HEK293 (cell line): ENCODE measurements around the gene MRPS31.

Experiments
- CTCF ChIA-PET: fragments of 350-600 bp; formaldehyde crosslinking; extraction: SDS; loops from one replicate; lab custom pipeline; 2021; ENCODE audit warnings: antibody characterized with exemption; lab: Yijun Ruan, JAX
- POLR2A ChIA-PET: fragments of 300-600 bp; formaldehyde crosslinking; extraction: SDS; loops from one replicate; lab custom pipeline; 2020; ENCODE audit warnings: antibody characterized with exemption, inconsistent platforms; lab: Yijun Ruan, JAX
- H3K27ac ChIP-seq: fragments of 200-500 bp; sonication (Bioruptor generic); 2 replicates; pipeline ENCODE4 v1.5.1; 2014; ENCODE audit warnings: low read depth, low read length, control low read depth, inconsistent platforms; ENCODE audit errors: extremely low read depth
- H3K36me3 ChIP-seq, 2 experiments: fragments of 200-500 bp in 1 of 2; sonication (Bioruptor generic) in 1 of 2; 1 replicate in 1 of 2; 2 replicates in 1 of 2; pipeline ENCODE4 v1.5.1; 2014 to 2017; ENCODE audit warnings: inconsistent platforms in 2 of 2, low read length in 2 of 2; ENCODE audit not compliant: control insufficient read depth in 2 of 2, insufficient read depth in 1 of 2
- H3K4me1 ChIP-seq: fragments of 200-500 bp; sonication (Bioruptor generic); 2 replicates; pipeline ENCODE4 v1.5.1; 2014; ENCODE audit warnings: mild to moderate bottlenecking, low read length, inconsistent platforms; ENCODE audit not compliant: control insufficient read depth, insufficient read depth
- H3K4me3 ChIP-seq: 2 replicates; pipeline ENCODE4 v1.5.1; 2011; ENCODE audit warnings: low read depth, mild to moderate bottlenecking, control low read depth, low read length, moderate library complexity
- H3K9me3 ChIP-seq: fragments of 200-500 bp; sonication (Bioruptor generic); 2 replicates; pipeline ENCODE4 v1.5.1; 2014; ENCODE audit warnings: low read depth, low read length, inconsistent platforms; ENCODE audit not compliant: control insufficient read depth, insufficient read depth
- BCL11B ChIP-seq: fragments of 450-650 bp; formaldehyde crosslinking; IDR thresholded peaks from 2 replicates; pipeline ENCODE4 v1.5.1; 2016; ENCODE audit warnings: low read depth, missing biosample characterization, missing genetic modification characterization
- EGR2 ChIP-seq: fragments of 450-650 bp; formaldehyde crosslinking; IDR thresholded peaks from 2 replicates; pipeline ENCODE4 v1.5.1; 2016; ENCODE audit warnings: low read depth, missing biosample characterization, missing genetic modification characterization
- GLIS1 ChIP-seq: fragments of 450-650 bp; formaldehyde crosslinking; IDR thresholded peaks from 2 replicates; pipeline ENCODE4 v1.5.1; 2016; ENCODE audit warnings: missing biosample characterization, missing genetic modification characterization
- SP3 ChIP-seq: fragments of 450-650 bp; formaldehyde crosslinking; IDR thresholded peaks from 2 replicates; pipeline ENCODE4 v1.5.1; 2016; ENCODE audit warnings: missing biosample characterization, missing genetic modification characterization
- ZBTB10 ChIP-seq: fragments of 450-650 bp; formaldehyde crosslinking; IDR thresholded peaks from 2 replicates; pipeline ENCODE4 v1.5.1; 2016; ENCODE audit warnings: missing biosample characterization, missing genetic modification characterization
- ZBTB49 ChIP-seq: fragments of 450-650 bp; formaldehyde crosslinking; IDR thresholded peaks from 2 replicates; pipeline ENCODE4 v1.5.1; 2016; ENCODE audit warnings: missing biosample characterization, missing genetic modification characterization, low read depth
- ZNF2 ChIP-seq: fragments of 450-650 bp; formaldehyde crosslinking; IDR thresholded peaks from 2 replicates; pipeline ENCODE4 v1.5.1; 2016; ENCODE audit warnings: missing biosample characterization, missing genetic modification characterization
- ZNF202 ChIP-seq: fragments of 450-650 bp; formaldehyde crosslinking; IDR thresholded peaks from 2 replicates; pipeline ENCODE4 v1.5.1; 2016; ENCODE audit warnings: missing biosample characterization, missing genetic modification characterization, borderline replicate concordance
- ZNF23 ChIP-seq: fragments of 450-650 bp; formaldehyde crosslinking; IDR thresholded peaks from 2 replicates; pipeline ENCODE4 v1.5.1; 2016; ENCODE audit warnings: missing biosample characterization, missing genetic modification characterization, borderline replicate concordance
- ZNF266 ChIP-seq: fragments of 450-650 bp; formaldehyde crosslinking; IDR thresholded peaks from 2 replicates; pipeline ENCODE4 v1.5.1; 2016; ENCODE audit warnings: missing biosample characterization, missing genetic modification characterization, low read depth
- ZNF302 ChIP-seq: fragments of 450-650 bp; formaldehyde crosslinking; IDR thresholded peaks from 2 replicates; pipeline ENCODE4 v1.5.1; 2016; ENCODE audit warnings: missing biosample characterization, missing genetic modification characterization, low read depth
- ZNF324 ChIP-seq: fragments of 450-650 bp; formaldehyde crosslinking; IDR thresholded peaks from 2 replicates; pipeline ENCODE4 v1.5.1; 2016; ENCODE audit warnings: missing biosample characterization, missing genetic modification characterization
- ZNF335 ChIP-seq: fragments of 450-650 bp; formaldehyde crosslinking; conservative IDR thresholded peaks from 2 replicates; pipeline ENCODE4 v1.5.1; 2016; ENCODE audit warnings: missing biosample characterization, missing genetic modification characterization
- ZNF391 ChIP-seq: fragments of 450-650 bp; formaldehyde crosslinking; IDR thresholded peaks from 2 replicates; pipeline ENCODE4 v1.5.1; 2016; ENCODE audit warnings: low read depth, missing biosample characterization, missing genetic modification characterization, borderline replicate concordance
- ZNF501 ChIP-seq: fragments of 450-650 bp; formaldehyde crosslinking; IDR thresholded peaks from 2 replicates; pipeline ENCODE4 v1.5.1; 2016; ENCODE audit warnings: missing biosample characterization, missing genetic modification characterization
- ZNF555 ChIP-seq: fragments of 450-650 bp; formaldehyde crosslinking; conservative IDR thresholded peaks from 2 replicates; pipeline ENCODE4 v1.5.1; 2017; ENCODE audit warnings: missing biosample characterization, mild to moderate bottlenecking, missing genetic modification characterization, inconsistent platforms
- ZNF560 ChIP-seq: fragments of 450-650 bp; formaldehyde crosslinking; IDR thresholded peaks from 2 replicates; pipeline ENCODE4 v1.5.1; 2017; ENCODE audit warnings: missing biosample characterization, missing genetic modification characterization, borderline replicate concordance
- ZNF580 ChIP-seq: fragments of 450-650 bp; formaldehyde crosslinking; IDR thresholded peaks from 2 replicates; pipeline ENCODE4 v1.5.1; 2016; ENCODE audit warnings: missing biosample characterization, missing genetic modification characterization
- ZNF629 ChIP-seq: fragments of 450-650 bp; formaldehyde crosslinking; IDR thresholded peaks from 2 replicates; pipeline ENCODE4 v1.5.1; 2017; ENCODE audit warnings: missing biosample characterization, missing genetic modification characterization
- ZNF843 ChIP-seq: fragments of 450-650 bp; formaldehyde crosslinking; IDR thresholded peaks from 2 replicates; pipeline ENCODE4 v1.5.1; 2016; ENCODE audit warnings: missing biosample characterization, missing genetic modification characterization
- ZSCAN16 ChIP-seq: fragments of 450-650 bp; formaldehyde crosslinking; IDR thresholded peaks from 2 replicates; pipeline ENCODE4 v1.5.1; 2016; ENCODE audit warnings: missing biosample characterization, missing genetic modification characterization
- TF ChIP-seq, protein P1 (sequence below): fragments of 450-650 bp; formaldehyde crosslinking; IDR thresholded peaks from 2 replicates; pipeline ENCODE4 v1.5.1; 2016; ENCODE audit warnings: missing biosample characterization, missing genetic modification characterization
- TF ChIP-seq, protein P2 (sequence below): fragments of 450-650 bp; formaldehyde crosslinking; IDR thresholded peaks from 2 replicates; pipeline ENCODE4 v1.5.1; 2016; ENCODE audit warnings: missing biosample characterization, missing genetic modification characterization, borderline replicate concordance
- TF ChIP-seq, protein P3 (sequence below): fragments of 450-650 bp; formaldehyde crosslinking; IDR thresholded peaks from 2 replicates; pipeline ENCODE4; 2016; ENCODE audit warnings: missing biosample characterization, missing genetic modification characterization

The MRPS31 gene

DNA sequence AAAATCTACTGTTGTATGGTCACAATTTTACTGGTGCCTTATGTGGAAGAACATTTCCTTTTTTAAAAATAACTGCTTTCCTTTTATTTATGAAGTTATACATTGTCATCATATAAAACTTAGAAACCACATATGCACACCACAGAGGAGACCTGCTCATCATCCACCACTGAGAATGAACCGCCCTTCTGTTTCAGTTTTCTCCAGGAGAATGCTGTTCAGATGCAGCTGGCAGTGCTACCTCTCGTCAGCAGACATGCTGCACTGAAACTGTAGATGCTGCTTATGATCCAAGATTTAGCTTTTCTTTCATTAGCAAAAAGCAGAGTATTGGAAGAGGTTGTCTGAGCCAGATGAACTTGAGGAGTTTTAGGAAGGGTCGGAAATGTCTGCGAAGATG lies 28.5 kb upstream of the MRPS31 start:
- H3K27ac ChIP-seq = no peak overlapping the region
- H3K4me1 ChIP-seq = no peaks in the 10 kb centered on the region
- H3K36me3 ChIP-seq = peaks cover 0 to 64% of the 10 kb centered on the region in 2 experiments; a peak in 2 of 3 replicates
- H3K4me3 ChIP-seq = no peak overlapping the region
- no peaks in the 10 kb centered on the region for H3K9me3 ChIP-seq
- ChIA-PET POLR2A (no interaction called here), CTCF (interaction anchor here (0.6 kb wide), 1 partner anchor 24 kb away, joined by 3 read pairs; no protein-coding TSS in a partner anchor)
- TF ChIP-seq ZNF324 (tag by site-specific recombination) = no peak
- no peak for TF ChIP-seq GLIS1 (tag by site-specific recombination)
- TF ChIP-seq, protein P1, sequence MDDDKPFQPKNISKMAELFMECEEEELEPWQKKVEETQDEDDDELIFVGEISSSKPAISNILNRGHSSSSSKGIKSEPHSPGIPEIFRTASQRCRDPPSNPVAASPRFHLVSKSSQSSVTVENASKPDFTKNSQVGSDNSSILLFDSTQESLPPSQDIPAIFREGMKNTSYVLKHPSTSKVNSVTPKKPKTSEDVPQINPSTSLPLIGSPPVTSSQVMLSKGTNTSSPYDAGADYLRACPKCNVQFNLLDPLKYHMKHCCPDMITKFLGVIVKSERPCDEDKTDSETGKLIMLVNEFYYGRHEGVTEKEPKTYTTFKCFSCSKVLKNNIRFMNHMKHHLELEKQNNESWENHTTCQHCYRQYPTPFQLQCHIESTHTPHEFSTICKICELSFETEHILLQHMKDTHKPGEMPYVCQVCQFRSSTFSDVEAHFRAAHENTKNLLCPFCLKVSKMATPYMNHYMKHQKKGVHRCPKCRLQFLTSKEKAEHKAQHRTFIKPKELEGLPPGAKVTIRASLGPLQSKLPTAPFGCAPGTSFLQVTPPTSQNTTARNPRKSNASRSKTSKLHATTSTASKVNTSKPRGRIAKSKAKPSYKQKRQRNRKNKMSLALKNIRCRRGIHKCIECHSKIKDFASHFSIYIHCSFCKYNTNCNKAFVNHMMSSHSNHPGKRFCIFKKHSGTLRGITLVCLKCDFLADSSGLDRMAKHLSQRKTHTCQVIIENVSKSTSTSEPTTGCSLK (tag by site-specific recombination) = no peak
- TF ChIP-seq ZNF302 (tag by site-specific recombination) = no peak
- TF ChIP-seq BCL11B (tag by site-specific recombination) = no peak
- TF ChIP-seq ZNF2 (tag by site-specific recombination) = no peak
- no peak for TF ChIP-seq ZNF23
- TF ChIP-seq ZNF629 (tag by site-specific recombination) = no peak
- TF ChIP-seq ZNF202 = no peak
- TF ChIP-seq, protein P2, sequence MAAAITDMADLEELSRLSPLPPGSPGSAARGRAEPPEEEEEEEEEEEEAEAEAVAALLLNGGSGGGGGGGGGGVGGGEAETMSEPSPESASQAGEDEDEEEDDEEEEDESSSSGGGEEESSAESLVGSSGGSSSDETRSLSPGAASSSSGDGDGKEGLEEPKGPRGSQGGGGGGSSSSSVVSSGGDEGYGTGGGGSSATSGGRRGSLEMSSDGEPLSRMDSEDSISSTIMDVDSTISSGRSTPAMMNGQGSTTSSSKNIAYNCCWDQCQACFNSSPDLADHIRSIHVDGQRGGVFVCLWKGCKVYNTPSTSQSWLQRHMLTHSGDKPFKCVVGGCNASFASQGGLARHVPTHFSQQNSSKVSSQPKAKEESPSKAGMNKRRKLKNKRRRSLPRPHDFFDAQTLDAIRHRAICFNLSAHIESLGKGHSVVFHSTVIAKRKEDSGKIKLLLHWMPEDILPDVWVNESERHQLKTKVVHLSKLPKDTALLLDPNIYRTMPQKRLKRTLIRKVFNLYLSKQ (tag by site-specific recombination) = no peak
- TF ChIP-seq ZNF580 (tag by site-specific recombination) = no peak
- TF ChIP-seq ZNF555 (tag by site-specific recombination) = no peak
- TF ChIP-seq ZNF335 (tag by site-specific recombination) = no peak
- TF ChIP-seq, protein P3, sequence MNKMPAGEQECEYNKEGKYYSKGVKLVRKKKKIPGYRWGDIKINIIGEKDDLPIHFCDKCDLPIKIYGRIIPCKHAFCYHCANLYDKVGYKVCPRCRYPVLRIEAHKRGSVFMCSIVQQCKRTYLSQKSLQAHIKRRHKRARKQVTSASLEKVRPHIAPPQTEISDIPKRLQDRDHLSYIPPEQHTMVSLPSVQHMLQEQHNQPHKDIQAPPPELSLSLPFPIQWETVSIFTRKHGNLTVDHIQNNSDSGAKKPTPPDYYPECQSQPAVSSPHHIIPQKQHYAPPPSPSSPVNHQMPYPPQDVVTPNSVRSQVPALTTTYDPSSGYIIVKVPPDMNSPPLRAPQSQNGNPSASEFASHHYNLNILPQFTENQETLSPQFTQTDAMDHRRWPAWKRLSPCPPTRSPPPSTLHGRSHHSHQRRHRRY (tag by site-specific recombination) = no peak

DNA sequence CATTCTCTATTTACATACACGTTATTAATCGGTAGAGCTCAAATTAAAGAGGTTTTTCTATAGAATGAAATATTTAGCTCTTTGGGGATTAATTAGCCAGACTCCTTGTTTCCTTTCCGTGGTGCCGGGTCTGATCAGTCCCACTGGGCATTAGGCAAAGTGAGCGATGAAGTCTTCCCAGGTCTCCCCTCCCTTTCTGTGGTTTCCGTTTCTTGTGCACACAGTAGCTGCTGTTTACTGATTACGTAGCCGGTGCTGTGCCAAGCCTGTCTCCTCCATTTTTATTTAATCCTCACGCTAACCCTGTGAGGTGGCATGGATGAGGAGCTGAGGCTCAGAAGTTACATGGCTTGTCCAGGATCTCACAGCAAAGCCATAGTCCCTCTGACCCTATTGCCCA lies 27.4 kb upstream of the MRPS31 start:
- no peak overlapping the region for H3K27ac ChIP-seq
- POLR2A ChIA-PET = no interaction called here
- peaks cover 0 to 60% of the 10 kb centered on the region in 2 experiments; a peak in 2 of 3 replicates for H3K36me3 ChIP-seq

DNA sequence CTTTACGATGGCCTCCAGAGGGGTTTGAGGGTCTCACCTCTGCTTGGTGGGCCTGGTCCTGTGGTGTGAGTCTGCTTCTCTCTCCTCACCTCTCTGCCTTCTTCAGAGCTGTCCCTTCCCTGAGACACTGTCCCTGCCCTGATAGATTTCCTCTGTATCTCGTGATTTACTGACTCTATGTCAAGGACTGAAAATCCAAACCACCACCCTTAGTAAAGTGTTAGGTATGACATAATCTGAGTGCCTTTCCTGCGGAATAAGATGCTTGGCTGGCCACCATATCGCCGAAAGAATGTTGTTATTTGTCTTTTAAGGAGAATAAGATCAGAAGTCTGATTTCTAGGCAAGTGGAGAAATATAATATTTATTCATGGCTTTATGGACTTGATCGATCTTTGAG lies 25.7 kb upstream of the MRPS31 start:
- ChIA-PET POLR2A (no interaction called here), CTCF (no interaction called here)
- TF ChIP-seq ZBTB10 (tag by site-specific recombination) (no peak), ZNF391 (no peak), EGR2 (no peak), ZBTB49 (tag by site-specific recombination) (no peak), ZNF843 (no peak), ZNF302 (tag by site-specific recombination) (no peak), ZSCAN16 (tag by site-specific recombination) (no peak)

More for the DNA sequence above, 27.4 kb upstream of the MRPS31 start:
- Histone ChIP-seq H3K4me3 (no peak overlapping the region), H3K4me1 (no peaks in the 10 kb centered on the region), H3K9me3 (no peaks in the 10 kb centered on the region)
- CTCF ChIA-PET = interaction anchor here (0.7 to 1.1 kb wide), 2 partner anchors 22 to 60 kb away, joined by 3 read pairs; no protein-coding TSS in a partner anchor
- TF ChIP-seq ZNF501 (tag by site-specific recombination) (no peak), SP3 (no peak), ZNF560 (tag by site-specific recombination) (no peak), ZNF266 (tag by site-specific recombination) (no peak), ZNF843 (no peak)

More for the DNA sequence above, 25.7 kb upstream of the MRPS31 start:
- no peak overlapping the region for H3K4me3 ChIP-seq
- H3K4me1 ChIP-seq = no peaks in the 10 kb centered on the region
- peaks cover 0 to 53% of the 10 kb centered on the region in 2 experiments; a peak in 2 of 3 replicates for H3K36me3 ChIP-seq
- no peaks in the 10 kb centered on the region for H3K9me3 ChIP-seq
- H3K27ac ChIP-seq = no peak overlapping the region
